Activated T-cell treated with anti-CD3 and anti-CD28 coated beads for 48 hours (primary cell): ENCODE results near the gene SYNE1.
"Not testable (repeated sequence)": the region's sequence is repeated elsewhere in the genome, so short reads cannot be mapped to it uniquely, and the experiment has no call there.

ENCODE experiments used
- DNase-seq: peaks from one replicate; pipeline ENCODE4 v3.0.0-alpha.2; 2020; ENCODE audit warnings: low read depth

The SYNE1 gene

GRCh38 chr6:152423216-152424103 is 213.7 kb downstream of the SYNE1 start:
- no peak for DNase-seq

GRCh38 chr6:152421496-152421895 is 215.7 kb downstream of the SYNE1 start:
- DNase-seq = not testable (repeated sequence)

GRCh38 chr6:152420696-152421095 is 216.5 kb downstream of the SYNE1 start:
- DNase-seq = no peak

- DNase-seq = no peak
Observed at GRCh38 chr6:152418551-152418950, 218.6 kb downstream of the SYNE1 start.

GRCh38 chr6:152416652-152417051 is 220.5 kb downstream of the SYNE1 start:
- DNase-seq = no peak

GRCh38 chr6:152404936-152405595 is 232.1 kb downstream of the SYNE1 start:
- no peak for DNase-seq

GRCh38 chr6:152404086-152404857 is 232.9 kb downstream of the SYNE1 start:
- no peak for DNase-seq

- no peak for DNase-seq
Observed at GRCh38 chr6:152402791-152403190, 234.4 kb downstream of the SYNE1 start.

GRCh38 chr6:152401978-152402377 is 235.2 kb downstream of the SYNE1 start:
- DNase-seq = no peak

GRCh38 chr6:152399399-152399798 is 237.8 kb downstream of the SYNE1 start:
- no peak for DNase-seq

GRCh38 chr6:152398993-152399392 is 238.2 kb downstream of the SYNE1 start:
- DNase-seq = no peak

- no peak for DNase-seq
Observed at GRCh38 chr6:152398316-152398715, 238.8 kb downstream of the SYNE1 start.

- DNase-seq = no peak
Observed at GRCh38 chr6:152394303-152394702, 242.9 kb downstream of the SYNE1 start.

GRCh38 chr6:152391179-152391880 is 245.8 kb downstream of the SYNE1 start:
- no peak for DNase-seq

- DNase-seq = no peak
Observed at GRCh38 chr6:152387091-152387490, 250.1 kb downstream of the SYNE1 start.

- DNase-seq = no peak
Observed at GRCh38 chr6:152386131-152386530, 251.0 kb downstream of the SYNE1 start.

- DNase-seq = no peak
Observed at GRCh38 chr6:152380993-152381898, 255.9 kb downstream of the SYNE1 start.

- no peak for DNase-seq
Observed at GRCh38 chr6:152380351-152380767, 256.8 kb downstream of the SYNE1 start.

GRCh38 chr6:152379423-152379822 is 257.7 kb downstream of the SYNE1 start:
- DNase-seq = no peak

GRCh38 chr6:152378169-152378568 is 259.0 kb downstream of the SYNE1 start:
- no peak for DNase-seq

GRCh38 chr6:152375197-152375596 is 262.0 kb downstream of the SYNE1 start:
- no peak for DNase-seq
